OCI-LY3 (cell line): ENCODE results near the gene FAM110D.

Experiments
- EZH2phosphoT487 ChIP-seq: fragments of 200-600 bp; shearing (Covaris generic); IDR thresholded peaks from 2 replicates; pipeline ENCODE4 v1.6.1; 2018; ENCODE audit warnings: antibody characterized with exemption, mixed run types, low read depth
- TF ChIP-seq, protein P1 (sequence below): fragments of 200-600, 300-600 bp; sonication (generic); IDR thresholded peaks from 2 replicates; pipeline ENCODE4 v1.5.1; 2014; ENCODE audit warnings: antibody characterized with exemption, low read length, low read depth

DNA sequence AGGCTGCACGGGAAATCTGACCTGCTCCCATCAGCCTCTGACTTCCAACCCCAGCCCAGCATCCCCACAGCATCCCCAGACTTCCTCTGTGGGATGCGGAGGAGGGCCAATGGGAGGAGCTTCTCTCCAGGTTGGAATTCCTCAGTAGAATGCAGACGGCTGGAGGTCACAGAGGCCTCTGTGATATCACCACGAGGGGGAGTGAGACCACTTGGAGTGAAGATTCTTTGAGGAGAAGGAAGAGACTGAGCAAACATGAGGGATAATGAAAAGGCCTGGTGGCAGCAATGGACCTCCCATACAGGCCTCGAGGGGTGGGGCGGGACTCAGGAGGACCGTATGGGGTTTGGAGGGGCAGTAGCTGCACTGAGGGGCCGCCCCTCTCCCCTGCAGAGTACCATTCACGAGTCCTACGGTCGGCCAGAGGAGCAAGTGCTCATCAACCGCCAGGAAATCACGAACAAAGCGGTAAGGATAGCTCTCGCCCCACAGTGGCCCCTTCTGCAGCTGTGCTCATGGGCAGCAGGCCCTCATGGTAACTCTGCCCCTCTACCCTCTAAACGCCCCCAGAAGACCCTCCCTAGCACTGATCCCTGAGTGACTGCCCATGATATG is 31.6 kb downstream of the FAM110D start, which contains the start of gene CATSPER4:
- TF ChIP-seq, protein P1, sequence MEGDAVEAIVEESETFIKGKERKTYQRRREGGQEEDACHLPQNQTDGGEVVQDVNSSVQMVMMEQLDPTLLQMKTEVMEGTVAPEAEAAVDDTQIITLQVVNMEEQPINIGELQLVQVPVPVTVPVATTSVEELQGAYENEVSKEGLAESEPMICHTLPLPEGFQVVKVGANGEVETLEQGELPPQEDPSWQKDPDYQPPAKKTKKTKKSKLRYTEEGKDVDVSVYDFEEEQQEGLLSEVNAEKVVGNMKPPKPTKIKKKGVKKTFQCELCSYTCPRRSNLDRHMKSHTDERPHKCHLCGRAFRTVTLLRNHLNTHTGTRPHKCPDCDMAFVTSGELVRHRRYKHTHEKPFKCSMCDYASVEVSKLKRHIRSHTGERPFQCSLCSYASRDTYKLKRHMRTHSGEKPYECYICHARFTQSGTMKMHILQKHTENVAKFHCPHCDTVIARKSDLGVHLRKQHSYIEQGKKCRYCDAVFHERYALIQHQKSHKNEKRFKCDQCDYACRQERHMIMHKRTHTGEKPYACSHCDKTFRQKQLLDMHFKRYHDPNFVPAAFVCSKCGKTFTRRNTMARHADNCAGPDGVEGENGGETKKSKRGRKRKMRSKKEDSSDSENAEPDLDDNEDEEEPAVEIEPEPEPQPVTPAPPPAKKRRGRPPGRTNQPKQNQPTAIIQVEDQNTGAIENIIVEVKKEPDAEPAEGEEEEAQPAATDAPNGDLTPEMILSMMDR: no peak
- no peak for TF ChIP-seq EZH2phosphoT487
